K562 (cell line): ENCODE results near the gene ZNF785. TPM values are rescaled to one million over a fixed set of nuclear protein-coding genes. Genes with fewer than 3 reads are reported as not detected.

ENCODE experiments used
- BRF1 ChIP-seq: IDR thresholded peaks from 3 replicates; pipeline ENCODE4 v1.6.1; 2011; ENCODE audit warnings: borderline replicate concordance, mild to moderate bottlenecking; ENCODE audit not compliant: insufficient read length; ENCODE audit errors: extremely low read depth
- CHD4 ChIP-seq: fragments of 200-600 bp; sonication (generic); IDR thresholded peaks from 3 replicates; pipeline ENCODE4 v1.6.1; 2012; ENCODE audit warnings: low read depth, mild to moderate bottlenecking, mixed read lengths, low read length, inconsistent platforms; ENCODE audit not compliant: insufficient read depth, insufficient replicate concordance, poor library complexity, severe bottlenecking
- ELF2 ChIP-seq: fragments of 250-450 bp; sonication (Bioruptor Pico); IDR thresholded peaks from 2 replicates; pipeline ENCODE4 v1.5.0; 2021; ENCODE audit warnings: mild to moderate bottlenecking
- GATA2 ChIP-seq: sonication (generic); formaldehyde crosslinking; IDR thresholded peaks from 2 replicates; pipeline ENCODE4 v1.4.0; 2020; ENCODE audit warnings: mild to moderate bottlenecking, missing genetic modification reagents
- GATAD2B ChIP-seq: fragments of 450-650 bp; IDR thresholded peaks from 2 replicates; pipeline ENCODE4 v1.6.1; 2017; ENCODE audit warnings: mild to moderate bottlenecking, borderline replicate concordance
- HNRNPLL ChIP-seq: fragments of 200-400 bp; formaldehyde crosslinking; IDR thresholded peaks from 2 replicates; pipeline ENCODE4 v1.6.1; 2017; ENCODE audit warnings: low read length, low read depth, mild to moderate bottlenecking; ENCODE audit not compliant: poor library complexity, severe bottlenecking
- KAT7 ChIP-seq: sonication (generic); formaldehyde crosslinking; IDR thresholded peaks from 2 replicates; pipeline ENCODE4 v1.8.0; 2022; ENCODE audit warnings: missing genetic modification reagents, mild to moderate bottlenecking, borderline replicate concordance
- MYNN ChIP-seq, 2 experiments: sonication (generic); formaldehyde crosslinking in 1 of 2; IDR thresholded peaks; 2 replicates each; pipeline versions ENCODE4 v1.5.0 to v1.6.1; 2016 to 2020; ENCODE audit warnings: antibody characterized with exemption in 1 of 2, missing genetic modification reagents in 1 of 2
- NCOA2 ChIP-seq, 2 experiments: fragments of 450-650 bp; IDR thresholded peaks; 2 replicates each; pipeline ENCODE4 v1.6.1; 2018; ENCODE audit warnings: mild to moderate bottlenecking in 2 of 2, moderate library complexity in 1 of 2; ENCODE audit not compliant: partially characterized antibody in 2 of 2
- NCOR1 ChIP-seq: fragments of 450-650 bp; IDR thresholded peaks from 2 replicates; pipeline ENCODE4 v1.6.1; 2016; ENCODE audit warnings: mild to moderate bottlenecking, moderate library complexity
- RB1 ChIP-seq: fragments of 450-650 bp; IDR thresholded peaks from 2 replicates; pipeline ENCODE4 v1.6.1; 2017; ENCODE audit warnings: low read depth, mild to moderate bottlenecking
- TCF3 ChIP-seq: sonication (generic); formaldehyde crosslinking; IDR thresholded peaks from 2 replicates; pipeline ENCODE4 v1.4.0; 2020; ENCODE audit warnings: mild to moderate bottlenecking, missing genetic modification reagents
- TSC22D4 ChIP-seq: fragments of 450-650 bp; IDR thresholded peaks from 2 replicates; pipeline ENCODE4 v1.6.1; 2016; ENCODE audit warnings: missing genetic modification characterization, missing biosample characterization, control low read depth
- ZBED1 ChIP-seq: IDR thresholded peaks from 2 replicates; pipeline ENCODE4 v1.6.1; 2014
- ZNF586 ChIP-seq: fragments of 450-650 bp; formaldehyde crosslinking; conservative IDR thresholded peaks from 2 replicates; pipeline ENCODE4 v1.4.0; 2020; ENCODE audit warnings: mild to moderate bottlenecking, moderate library complexity
- ZNF778 ChIP-seq: fragments of 450-650 bp; formaldehyde crosslinking; IDR thresholded peaks from 2 replicates; pipeline ENCODE4 v1.4.0; 2020; ENCODE audit warnings: mild to moderate bottlenecking, moderate library complexity
- polyA plus RNA-seq, 8 experiments: library from polyadenylated mRNA; depleted of rRNA in 4 of 8; stranded (reverse) in 5 of 8; unstranded in 3 of 8; fragments of >200 nt; fragmentation: Nextera tagmentation in 2 of 8; fragmentation: Illumina TruSeq in 1 of 8; extraction: Ambion mirVana in 2 of 8; extraction: Trizol in 1 of 8; gene quantifications; 2 replicates each; pipeline versions ENCODE4 v1.2.1 to v1.2.3, GENCODE V29; 2011 to 2014; ENCODE audit warnings: inconsistent platforms in 1 of 8, missing spikeins in 1 of 8
- total RNA-seq, 7 experiments: library from RNA; depleted of rRNA in 6 of 7; stranded (reverse); fragments of >200 nt in 6 of 7; fragmentation: Illumina TruSeq in 2 of 7; extraction: Trizol in 2 of 7; gene quantifications; 2 replicates each; pipeline versions ENCODE4 v1.2.1 to v1.2.3, GENCODE V29; 2011 to 2021; ENCODE audit warnings: low replicate concordance in 1 of 7
- TF ChIP-seq, protein P1 (sequence below): sonication (generic); formaldehyde crosslinking; IDR thresholded peaks from 2 replicates; pipeline ENCODE4 v1.8.0; 2023; ENCODE audit warnings: missing genetic modification reagents, mild to moderate bottlenecking, borderline replicate concordance
- TF ChIP-seq, protein P2 (sequence below): fragments of 450-650 bp; formaldehyde crosslinking; IDR thresholded peaks from 2 replicates; pipeline ENCODE4 v1.4.0; 2020; ENCODE audit warnings: mild to moderate bottlenecking, mixed read lengths
- TF ChIP-seq, protein P3 (sequence below): fragments of 450-650 bp; IDR thresholded peaks from 2 replicates; pipeline ENCODE4 v1.6.1; 2016; ENCODE audit warnings: antibody characterized with exemption

The ZNF785 gene
- total and polyA plus RNA-seq, 9 of the 15 experiments (the other 6 are each of a cell fraction or from before 2014, with no cell fraction given), result 0.64 to 11.0 (median 6.4) TPM

DNA sequence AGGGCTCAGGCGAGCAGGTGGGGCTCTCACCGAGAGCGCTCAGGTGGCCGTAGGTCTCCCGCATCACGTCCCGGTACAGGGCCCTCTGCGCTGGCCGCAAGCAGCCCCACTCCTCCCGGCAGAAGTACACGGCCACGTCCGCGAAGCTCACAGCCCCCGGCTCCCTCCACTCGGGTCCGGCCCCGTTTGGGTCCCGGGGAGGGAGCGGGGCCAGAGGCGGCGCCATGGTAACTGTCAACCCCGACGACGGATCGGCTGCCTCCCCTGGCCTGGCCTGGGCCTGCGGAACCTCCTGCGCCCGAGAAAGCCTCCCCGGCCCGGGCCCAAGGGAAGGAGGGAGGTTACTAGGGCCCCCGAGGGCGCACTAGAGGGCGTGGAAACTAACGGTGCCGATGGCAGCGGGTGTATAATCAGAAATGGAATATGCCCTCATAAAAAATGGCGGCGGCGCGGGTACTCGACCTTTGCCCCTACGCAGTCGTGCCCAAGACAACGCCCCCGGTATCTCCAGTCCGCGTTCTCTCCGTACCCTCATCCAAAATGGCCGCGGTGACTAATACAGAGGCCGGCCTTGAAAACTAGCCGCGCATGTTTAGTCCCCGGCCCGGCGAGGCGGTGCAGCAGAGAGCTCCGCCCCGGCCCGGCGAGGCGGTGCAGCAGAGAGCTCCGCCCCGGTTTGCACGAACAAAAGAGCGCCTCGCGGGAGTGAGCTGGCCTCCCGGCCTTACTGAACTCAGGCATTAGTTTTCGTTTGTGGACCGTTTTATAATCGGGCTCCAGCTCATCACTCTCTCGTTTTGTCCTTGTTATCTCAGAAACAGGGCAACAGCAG lies 27.3 kb downstream of the ZNF785 start, which contains the start of gene ZNF764 (continued):
- TF ChIP-seq, protein P1, sequence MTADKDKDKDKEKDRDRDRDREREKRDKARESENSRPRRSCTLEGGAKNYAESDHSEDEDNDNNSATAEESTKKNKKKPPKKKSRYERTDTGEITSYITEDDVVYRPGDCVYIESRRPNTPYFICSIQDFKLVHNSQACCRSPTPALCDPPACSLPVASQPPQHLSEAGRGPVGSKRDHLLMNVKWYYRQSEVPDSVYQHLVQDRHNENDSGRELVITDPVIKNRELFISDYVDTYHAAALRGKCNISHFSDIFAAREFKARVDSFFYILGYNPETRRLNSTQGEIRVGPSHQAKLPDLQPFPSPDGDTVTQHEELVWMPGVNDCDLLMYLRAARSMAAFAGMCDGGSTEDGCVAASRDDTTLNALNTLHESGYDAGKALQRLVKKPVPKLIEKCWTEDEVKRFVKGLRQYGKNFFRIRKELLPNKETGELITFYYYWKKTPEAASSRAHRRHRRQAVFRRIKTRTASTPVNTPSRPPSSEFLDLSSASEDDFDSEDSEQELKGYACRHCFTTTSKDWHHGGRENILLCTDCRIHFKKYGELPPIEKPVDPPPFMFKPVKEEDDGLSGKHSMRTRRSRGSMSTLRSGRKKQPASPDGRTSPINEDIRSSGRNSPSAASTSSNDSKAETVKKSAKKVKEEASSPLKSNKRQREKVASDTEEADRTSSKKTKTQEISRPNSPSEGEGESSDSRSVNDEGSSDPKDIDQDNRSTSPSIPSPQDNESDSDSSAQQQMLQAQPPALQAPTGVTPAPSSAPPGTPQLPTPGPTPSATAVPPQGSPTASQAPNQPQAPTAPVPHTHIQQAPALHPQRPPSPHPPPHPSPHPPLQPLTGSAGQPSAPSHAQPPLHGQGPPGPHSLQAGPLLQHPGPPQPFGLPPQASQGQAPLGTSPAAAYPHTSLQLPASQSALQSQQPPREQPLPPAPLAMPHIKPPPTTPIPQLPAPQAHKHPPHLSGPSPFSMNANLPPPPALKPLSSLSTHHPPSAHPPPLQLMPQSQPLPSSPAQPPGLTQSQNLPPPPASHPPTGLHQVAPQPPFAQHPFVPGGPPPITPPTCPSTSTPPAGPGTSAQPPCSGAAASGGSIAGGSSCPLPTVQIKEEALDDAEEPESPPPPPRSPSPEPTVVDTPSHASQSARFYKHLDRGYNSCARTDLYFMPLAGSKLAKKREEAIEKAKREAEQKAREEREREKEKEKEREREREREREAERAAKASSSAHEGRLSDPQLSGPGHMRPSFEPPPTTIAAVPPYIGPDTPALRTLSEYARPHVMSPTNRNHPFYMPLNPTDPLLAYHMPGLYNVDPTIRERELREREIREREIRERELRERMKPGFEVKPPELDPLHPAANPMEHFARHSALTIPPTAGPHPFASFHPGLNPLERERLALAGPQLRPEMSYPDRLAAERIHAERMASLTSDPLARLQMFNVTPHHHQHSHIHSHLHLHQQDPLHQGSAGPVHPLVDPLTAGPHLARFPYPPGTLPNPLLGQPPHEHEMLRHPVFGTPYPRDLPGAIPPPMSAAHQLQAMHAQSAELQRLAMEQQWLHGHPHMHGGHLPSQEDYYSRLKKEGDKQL (CRISPR knock-in tag), result no peak
- TF ChIP-seq ELF2 (CRISPR knock-in tag) (peak; percentile 77), CHD4 (no peak), NCOR1 (no peak), ZNF778 (CRISPR knock-in tag) (no peak), MYNN (IDR thresholded peaks at IDR 0.05) (peak; percentile 82), MYNN (CRISPR knock-in tag; IDR thresholded peaks at IDR 0.05) (no peak), GATAD2B (no peak), RB1 (peak; percentile 63; the same call in 1 of the 2 replicates), TCF3 (CRISPR knock-in tag) (peak; percentile 37), ZNF586 (CRISPR knock-in tag) (no peak), GATA2 (CRISPR knock-in tag) (no peak), ZBED1 (no peak), KAT7 (peak; percentile 78; the same call in 1 of the 2 replicates), HNRNPLL (peak; percentile 87), BRF1 (no peak), NCOA2 (IDR thresholded peaks at IDR 0.05; ENCODE audit: partially characterized antibody in 2 of 2) (no peak), TSC22D4 (no peak)
- TF ChIP-seq, protein P2, sequence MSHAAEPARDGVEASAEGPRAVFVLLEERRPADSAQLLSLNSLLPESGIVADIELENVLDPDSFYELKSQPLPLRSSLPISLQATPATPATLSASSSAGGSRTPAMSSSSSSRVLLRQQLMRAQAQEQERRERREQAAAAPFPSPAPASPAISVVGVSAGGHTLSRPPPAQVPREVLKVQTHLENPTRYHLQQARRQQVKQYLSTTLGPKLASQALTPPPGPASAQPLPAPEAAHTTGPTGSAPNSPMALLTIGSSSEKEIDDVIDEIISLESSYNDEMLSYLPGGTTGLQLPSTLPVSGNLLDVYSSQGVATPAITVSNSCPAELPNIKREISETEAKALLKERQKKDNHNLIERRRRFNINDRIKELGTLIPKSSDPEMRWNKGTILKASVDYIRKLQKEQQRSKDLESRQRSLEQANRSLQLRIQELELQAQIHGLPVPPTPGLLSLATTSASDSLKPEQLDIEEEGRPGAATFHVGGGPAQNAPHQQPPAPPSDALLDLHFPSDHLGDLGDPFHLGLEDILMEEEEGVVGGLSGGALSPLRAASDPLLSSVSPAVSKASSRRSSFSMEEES (CRISPR knock-in tag), result no peak
- TF ChIP-seq, protein P3, sequence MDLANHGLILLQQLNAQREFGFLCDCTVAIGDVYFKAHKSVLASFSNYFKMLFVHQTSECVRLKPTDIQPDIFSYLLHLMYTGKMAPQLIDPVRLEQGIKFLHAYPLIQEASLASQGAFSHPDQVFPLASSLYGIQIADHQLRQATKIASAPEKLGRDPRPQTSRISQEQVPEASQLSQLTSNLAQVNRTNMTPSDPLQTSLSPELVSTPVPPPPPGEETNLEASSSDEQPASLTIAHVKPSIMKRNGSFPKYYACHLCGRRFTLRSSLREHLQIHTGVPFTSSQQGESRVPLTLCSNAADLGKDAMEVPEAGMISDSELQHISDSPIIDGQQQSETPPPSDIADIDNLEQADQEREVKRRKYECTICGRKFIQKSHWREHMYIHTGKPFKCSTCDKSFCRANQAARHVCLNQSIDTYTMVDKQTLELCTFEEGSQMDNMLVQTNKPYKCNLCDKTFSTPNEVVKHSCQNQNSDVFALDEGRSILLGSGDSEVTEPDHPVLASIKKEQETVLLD, result peak; percentile 84; the same call in 1 of the 2 replicates
